Purkinje cell (primary cell): ENCODE data around the gene OR6Y1. TPM values are rescaled to one million over a fixed set of nuclear protein-coding genes. Genes with fewer than 3 reads are reported as not detected.

Source experiments
- polyA plus RNA-seq: library from polyadenylated mRNA; unstranded; fragments of >200 nt; fragmentation: Nextera tagmentation; gene quantifications from 2 replicates; pipeline ENCODE4 v1.2.1, GENCODE V29; 2014

The OR6Y1 gene
- not detected in 2 replicates for polyA plus RNA-seq

GRCh38 chr1:158554352-158554751, at the start of gene OR6Y1:
TSS of gene OR6Y1 (minus strand) at chr1:158554405. CDS start at chr1:158548105, 6,300 bp downstream.

GRCh38 chr1:158579733-158580132, 25.5 kb upstream of the OR6Y1 start, which contains the start of gene OR10X1:
TSS of gene OR10X1 (minus strand) at chr1:158579899. CDS start at chr1:158579899, 0 bp downstream.

GRCh38 chr1:158570480-158570879, 16.3 kb upstream of the OR6Y1 start, which contains the start of gene OR6P1:
TSS of gene OR6P1 (minus strand) at chr1:158570580. CDS start at chr1:158563604, 6,976 bp downstream.

Other genes starting within 250 kb of the OR6Y1 start
- not detected in 2 replicates for gene CD1B, start 222.9 kb downstream of the OR6Y1 start, polyA plus RNA-seq
- gene CD1E, start 200.5 kb downstream of the OR6Y1 start, polyA plus RNA-seq: not detected in 2 replicates
- not detected in 2 replicates for gene OR10T2, start 154.9 kb downstream of the OR6Y1 start, polyA plus RNA-seq
- gene OR10K2, start 128.2 kb downstream of the OR6Y1 start, polyA plus RNA-seq: not detected in 2 replicates
- not detected in 2 replicates for gene OR10K1, start 92.6 kb downstream of the OR6Y1 start, polyA plus RNA-seq
- not detected in 2 replicates for gene OR10R2, start 82.2 kb downstream of the OR6Y1 start, polyA plus RNA-seq
- not detected in 2 replicates for gene OR6P1, start 16.2 kb upstream of the OR6Y1 start, polyA plus RNA-seq
- gene OR10X1, start 25.5 kb upstream of the OR6Y1 start, polyA plus RNA-seq: not detected in 2 replicates
- not detected in 2 replicates for gene OR10Z1, start 50.9 kb upstream of the OR6Y1 start, polyA plus RNA-seq
- not detected in 2 replicates for gene SPTA1, start 132.3 kb upstream of the OR6Y1 start, polyA plus RNA-seq
- gene OR6K2, start 146.2 kb upstream of the OR6Y1 start, polyA plus RNA-seq: not detected in 2 replicates
- not detected in 2 replicates for gene OR6K3, start 166.3 kb upstream of the OR6Y1 start, polyA plus RNA-seq
- gene OR6K6, start 200.3 kb upstream of the OR6Y1 start, polyA plus RNA-seq: not detected in 2 replicates
- not detected in 2 replicates for gene OR6N1, start 217.8 kb upstream of the OR6Y1 start, polyA plus RNA-seq
- gene OR6N2, start 226.8 kb upstream of the OR6Y1 start, polyA plus RNA-seq: not detected in 2 replicates